Stimulated activated CD8-positive, alpha-beta memory T cell treated with anti-CD3 and anti-CD28 coated beads, Interleukin-7, amount 100 ng/mL, for 24 hours (primary cell): ENCODE results near the gene C21orf58.
"Not testable (repeated sequence)": the region's sequence is repeated elsewhere in the genome, so short reads cannot be mapped to it uniquely, and the experiment has no call there.

ENCODE experiments used
- DNase-seq: peaks from one replicate; pipeline ENCODE4 v3.0.0-alpha.2; 2020; ENCODE audit warnings: low read depth

C21orf58 gene

DNA sequence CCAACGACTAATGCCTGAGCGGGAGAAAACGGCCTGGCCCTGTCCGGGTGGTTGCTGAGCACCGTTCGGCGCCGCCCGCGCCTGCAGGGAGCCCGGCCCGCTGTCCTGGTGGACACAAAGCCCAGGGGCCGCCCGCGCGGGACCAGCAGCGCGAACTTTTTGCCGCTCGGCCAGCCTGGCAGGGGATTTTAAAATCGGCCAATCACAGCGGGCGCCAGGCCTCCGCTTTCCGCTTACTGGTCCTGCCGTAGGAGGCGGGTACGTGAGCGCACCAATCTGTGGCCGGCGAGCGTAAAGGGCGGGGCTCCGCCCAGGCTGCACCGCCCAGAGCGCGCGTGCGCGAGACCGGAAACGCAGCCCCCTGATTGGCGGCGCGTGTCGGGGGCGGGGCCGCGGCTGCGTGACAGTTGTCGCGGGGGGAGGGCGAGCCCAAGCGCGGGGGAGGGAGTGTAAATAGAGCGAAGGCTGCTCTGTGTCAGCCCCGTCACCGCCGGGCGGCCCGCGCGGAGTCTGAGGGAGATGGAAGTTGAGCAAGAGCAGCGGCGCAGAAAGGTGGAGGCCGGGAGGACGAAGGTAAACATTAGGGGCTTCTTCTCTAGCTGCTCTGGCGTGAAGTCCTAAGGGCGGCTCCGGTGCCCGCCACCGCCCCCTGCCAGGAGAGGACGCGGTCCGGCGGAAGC is at the start of gene C21orf58, which contains the start of gene PCNT:
TSS of gene C21orf58 (minus strand) at position 161 of the 680 bp plus-strand sequence. CDS start 1,132 bp downstream, outside the sequence.
TSS of gene PCNT (plus strand) at position 447 of the 680 bp plus-strand sequence. CDS start at position 520, 73 bp downstream.
- peak; percentile 94 for DNase-seq

DNA sequence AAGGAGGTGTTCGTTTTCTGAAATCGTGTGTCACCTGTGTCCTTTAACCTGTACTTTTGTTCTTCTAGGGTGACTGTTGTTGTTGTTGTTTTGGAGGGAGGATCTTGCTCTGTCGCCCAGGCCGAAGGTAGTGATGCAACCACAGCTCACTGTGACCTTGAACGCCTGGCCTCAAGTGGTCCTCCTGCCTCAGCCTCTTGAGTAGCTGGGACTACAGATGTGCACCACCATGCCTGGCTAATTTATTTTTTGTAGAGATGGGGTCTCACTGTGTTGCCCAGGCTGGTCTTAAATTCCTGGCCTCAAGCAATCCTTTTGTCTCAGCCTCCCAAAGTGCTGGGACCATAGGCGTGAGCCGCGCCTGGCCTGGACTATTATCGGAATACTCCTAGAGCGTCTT is 49.3 kb upstream of the C21orf58 start:
- DNase-seq: not testable (repeated sequence)

DNA sequence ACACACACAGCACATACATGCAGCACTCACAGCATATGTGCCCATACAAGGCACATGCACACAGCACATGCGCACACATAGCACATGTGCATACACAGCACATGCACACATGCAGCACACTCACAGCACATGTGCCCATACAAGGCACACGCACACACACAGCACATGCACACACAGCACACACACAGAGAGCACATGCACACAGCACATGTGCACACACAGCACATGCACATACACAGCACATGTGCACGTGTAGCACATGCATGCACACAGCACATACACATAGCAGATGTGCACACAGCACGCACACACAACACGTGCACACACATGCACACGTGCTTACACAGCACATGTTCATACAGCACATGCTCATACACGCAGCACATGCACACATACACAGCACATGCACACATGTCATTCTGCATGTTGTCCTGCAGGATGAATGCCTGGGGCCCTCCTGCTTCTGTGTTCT is 48.4 kb upstream of the C21orf58 start:
- no peak for DNase-seq

DNA sequence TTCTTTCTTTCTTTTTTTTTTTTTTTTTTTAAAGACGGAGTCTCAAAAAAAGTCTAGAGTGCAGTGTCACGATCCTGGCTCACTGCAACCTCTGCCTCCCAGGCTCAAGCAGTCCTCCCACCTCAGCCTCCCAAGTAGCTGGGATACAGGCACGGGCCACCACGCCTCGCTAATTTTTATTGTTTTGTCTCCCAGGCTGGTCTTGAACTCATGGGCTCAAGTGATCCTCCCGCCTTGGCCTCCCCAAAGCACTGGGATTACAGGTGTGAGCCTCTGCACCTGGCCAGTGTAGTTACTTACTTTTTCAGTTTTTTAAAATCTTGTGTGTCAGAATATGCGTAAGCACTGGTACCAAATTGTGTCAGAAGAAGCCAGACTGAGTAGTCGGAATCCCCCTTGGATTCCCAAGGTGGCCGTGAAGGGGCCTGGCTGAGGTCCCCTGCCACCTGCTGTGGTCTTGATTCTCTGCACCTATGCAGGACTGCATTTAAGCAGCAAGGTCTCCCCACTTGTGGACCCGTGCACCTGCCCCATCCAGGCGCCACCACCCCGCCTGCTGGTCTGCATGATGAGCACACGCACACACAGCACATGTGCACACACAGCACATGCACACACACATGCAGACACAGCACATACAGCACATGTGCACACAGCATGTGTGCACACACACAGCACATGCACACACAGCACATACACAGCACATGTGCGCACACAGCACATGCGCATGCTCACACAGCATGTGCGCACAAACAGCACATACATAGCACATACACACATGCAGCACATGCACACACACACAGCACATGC is 47.7 kb upstream of the C21orf58 start:
- no peak for DNase-seq

DNA sequence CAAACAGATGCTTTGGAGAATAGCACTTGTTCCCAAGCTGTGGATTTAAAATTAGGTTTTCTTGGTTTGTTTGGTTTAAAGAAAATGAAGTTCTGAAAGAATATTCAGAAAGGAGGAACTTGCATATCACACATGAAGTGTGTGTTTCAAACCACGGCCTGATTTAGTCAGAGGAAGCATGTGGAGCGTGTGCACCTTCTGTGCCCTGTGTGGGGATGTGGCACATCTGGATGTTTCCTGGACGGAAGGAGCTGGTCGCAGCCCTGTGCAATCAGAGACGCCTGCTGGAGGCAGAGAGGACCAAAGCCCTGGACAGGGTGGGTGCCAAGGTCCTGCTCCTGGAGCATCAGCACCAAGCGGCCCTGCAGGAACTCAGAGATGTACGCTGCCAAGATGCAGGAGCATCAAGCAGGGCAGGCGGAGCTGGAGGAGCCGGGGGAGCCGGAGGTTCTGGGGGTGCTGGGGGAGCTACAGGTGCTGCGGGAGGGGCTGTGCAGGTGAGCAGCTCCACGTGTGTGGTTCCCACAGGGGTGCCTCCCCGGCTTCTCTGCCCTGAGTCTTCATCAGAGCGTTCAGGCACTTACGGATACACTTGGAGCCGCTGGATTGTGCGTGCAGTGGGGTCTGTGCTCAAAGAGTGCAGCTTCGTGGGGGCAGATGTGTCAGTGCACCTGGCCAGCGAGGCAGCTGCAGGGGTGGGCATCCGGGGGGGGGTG is 46.0 kb upstream of the C21orf58 start:
- no peak for DNase-seq

DNA sequence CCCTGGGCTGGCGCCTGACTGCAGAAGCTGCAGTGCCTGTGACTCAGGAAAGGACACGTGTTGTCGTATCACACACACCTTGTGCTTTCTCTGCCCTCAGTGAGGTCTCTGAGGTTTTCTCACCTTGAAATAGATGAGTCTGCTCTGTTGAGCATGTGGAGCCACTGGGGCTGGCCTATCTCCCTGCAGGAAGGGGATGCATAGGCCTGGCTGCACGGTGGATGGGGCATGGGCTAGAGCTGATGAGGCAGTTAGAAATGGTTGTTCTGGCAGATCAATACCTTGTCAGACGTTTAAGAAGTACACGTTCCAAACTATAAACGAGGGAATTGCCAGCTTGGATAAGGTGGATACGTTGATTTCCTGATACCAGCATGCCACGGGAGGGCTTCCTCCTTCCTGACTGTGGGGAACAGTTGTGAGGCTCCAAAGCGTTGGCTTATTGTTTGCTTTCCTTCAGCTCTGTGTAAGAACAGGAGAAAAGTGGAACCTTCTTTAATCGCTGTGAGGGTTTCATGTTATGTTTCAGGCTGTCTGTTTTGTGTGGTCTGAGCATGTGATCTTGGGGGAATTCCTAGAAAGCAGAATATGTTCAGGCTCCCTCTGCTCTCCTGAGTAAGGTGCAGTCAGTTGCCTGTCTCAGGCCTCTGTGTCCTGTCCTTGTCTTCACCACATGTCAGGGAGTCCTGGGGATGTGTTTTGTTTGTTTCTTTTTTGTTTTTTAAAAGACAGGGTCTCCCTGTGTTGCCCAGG is 45.0 kb upstream of the C21orf58 start:
- DNase-seq: peak; percentile 7

DNA sequence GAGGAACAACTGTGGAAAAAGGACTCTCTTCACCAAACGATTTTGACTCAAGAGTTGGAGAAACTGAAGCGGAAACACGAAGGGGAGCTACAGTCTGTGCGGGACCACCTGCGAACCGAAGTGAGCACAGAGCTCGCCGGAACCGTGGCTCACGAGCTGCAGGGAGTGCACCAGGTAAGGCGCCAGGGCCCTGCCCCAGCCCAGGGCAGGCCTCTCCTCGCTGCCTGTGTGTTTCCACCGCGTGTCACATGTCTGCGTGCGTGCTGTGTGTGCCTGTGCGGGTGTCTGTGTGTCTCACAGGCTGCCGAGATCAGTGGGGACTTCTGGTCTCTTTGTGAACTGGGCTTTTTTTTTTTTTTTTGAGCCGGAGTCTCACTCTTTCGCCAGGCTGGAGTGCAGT is 43.3 kb upstream of the C21orf58 start:
- DNase-seq: no peak

DNA sequence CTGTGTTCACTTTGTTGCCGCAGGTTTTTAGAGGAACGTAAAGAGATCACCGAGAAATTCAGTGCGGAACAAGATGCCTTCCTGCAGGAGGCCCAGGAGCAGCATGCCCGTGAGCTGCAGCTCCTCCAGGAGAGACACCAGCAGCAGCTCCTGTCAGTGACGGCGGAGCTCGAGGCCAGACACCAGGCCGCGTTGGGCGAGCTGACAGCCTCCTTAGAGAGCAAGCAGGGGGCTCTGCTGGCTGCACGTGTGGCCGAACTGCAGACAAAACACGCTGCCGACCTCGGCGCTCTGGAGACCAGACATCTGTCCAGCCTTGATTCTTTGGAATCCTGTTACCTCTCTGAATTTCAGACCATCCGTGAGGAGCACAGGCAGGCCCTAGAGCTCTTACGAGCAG is 42.9 kb upstream of the C21orf58 start:
- DNase-seq: no peak

DNA sequence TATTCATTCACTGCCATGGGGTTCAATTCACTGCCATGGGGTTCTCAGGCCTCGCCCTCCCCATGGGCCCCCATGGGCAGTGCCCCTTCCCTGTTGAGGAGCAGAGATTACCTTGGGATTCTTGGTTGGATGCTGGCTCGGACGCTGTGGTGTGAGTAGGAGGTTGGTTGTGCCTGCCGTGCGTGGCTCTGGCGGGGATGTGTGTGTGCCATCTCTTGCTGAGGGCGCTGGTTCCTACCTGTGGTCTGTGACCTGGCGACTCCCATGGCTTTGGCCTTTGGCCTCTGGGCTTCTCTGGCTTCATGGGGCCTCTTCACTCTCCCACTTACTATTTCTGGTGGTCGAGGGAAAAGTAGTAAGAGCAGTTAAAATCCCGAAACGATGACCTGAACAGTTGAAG is 42.4 kb upstream of the C21orf58 start:
- DNase-seq: no peak

DNA sequence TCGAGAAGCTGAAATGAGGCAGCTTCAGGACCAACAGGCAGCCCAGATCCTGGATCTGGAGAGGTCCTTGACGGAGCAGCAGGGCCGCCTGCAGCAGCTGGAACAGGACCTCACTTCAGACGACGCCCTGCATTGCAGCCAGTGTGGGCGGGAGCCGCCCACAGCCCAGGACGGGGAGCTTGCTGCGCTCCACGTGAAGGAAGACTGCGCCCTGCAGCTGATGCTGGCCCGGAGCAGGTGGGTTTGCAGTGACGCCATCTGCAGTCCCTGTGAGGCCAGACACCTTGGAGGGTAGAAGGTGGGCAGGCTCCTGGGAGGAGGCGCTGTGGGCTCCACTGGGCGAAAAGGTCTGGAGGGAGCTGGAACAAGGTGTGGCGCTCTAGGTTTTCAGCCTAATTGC is 40.0 kb upstream of the C21orf58 start:
- DNase-seq: no peak

DNA sequence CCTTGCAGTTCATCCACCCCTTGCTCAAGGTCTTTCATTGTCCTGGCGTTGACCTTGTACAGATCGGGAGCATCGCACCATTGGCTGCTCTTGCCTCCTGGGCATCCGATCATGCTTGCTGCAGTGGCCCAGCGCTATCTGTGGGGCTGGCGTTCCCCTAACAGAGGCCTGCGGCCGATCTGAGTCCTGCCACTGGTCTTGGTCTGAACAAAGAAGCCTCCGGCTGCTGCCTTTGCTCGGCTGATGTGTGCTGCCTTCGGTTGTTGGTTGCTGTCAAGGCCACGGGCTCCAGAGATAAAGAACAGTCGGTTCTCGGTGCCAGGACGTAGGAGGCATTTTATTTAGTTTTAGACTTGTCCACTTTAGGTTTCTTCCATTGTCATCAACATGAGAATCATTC is 39.3 kb upstream of the C21orf58 start:
- no peak for DNase-seq

DNA sequence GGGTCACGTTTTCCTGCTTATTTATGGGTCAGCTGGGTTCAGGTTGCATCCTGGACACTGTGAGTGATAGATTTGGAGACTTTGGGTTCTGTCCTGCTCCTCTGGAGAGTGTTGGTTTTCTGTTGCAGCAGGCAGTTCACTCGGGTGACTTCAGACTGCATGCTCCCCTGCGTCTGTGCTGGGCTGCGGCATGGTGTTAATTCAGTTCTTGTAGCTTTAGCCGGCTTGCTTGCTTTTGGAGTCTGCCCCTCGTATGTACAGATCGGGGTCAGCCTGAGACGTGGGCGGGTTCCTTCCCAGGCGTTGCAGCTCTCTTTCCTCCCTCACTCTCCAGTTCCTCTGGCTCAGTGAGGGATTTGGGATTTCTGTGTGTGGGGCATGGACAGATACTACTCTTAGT is 38.3 kb upstream of the C21orf58 start:
- DNase-seq: no peak

DNA sequence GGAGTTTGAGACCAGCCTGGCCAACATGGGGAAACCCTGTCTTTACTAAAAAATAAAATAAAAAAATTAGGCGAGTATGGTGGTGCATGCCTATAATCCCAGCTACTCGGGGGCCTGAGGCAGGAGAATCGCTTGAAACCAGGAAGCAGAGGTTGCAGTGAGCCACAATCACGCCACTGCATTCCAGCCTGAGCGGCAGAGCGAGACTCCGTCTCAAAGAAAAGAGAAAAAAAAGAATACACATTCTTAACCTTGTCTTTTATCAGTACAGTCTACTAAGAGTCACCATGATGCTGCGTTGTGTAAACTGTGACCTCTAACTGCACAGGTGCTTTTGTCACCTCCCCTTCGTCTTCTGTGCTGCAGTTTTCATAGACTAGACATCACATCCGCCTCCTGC is 37.5 kb upstream of the C21orf58 start:
- DNase-seq: no peak

DNA sequence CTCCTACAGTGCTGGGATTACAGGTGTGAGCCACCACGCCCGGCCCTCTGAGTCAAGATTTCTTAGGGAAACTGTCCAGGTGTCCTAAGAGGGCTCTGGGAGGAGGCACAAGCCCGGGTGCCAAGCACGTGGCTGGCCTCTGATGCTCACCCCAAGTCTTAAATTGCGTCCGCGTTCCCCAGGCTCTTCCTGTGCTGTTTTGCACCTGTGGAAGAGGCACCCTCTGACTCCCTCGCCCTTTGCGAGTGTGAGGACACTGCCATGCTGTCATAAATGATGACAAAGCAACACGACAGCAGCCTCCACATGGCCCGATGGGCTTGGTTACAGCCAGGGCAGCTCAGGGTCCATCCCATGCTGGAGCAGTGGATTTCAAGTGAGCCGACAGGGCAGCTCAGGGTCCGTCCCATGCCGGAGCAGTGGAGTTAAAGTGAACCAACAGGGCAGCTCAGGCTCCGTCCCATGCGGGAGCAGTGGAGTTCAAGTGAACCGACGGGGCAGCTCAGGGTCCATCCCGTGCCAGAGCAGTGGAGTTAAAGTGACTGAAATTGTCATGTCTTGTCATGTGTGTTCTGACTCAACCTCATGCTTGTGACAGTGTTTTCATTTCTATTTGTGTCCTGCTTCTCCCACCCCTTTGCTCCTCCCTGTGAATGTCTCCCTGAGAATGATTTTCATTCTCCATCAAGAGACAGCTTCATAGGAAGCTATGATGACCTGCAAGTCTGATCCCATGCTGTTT is 34.2 kb upstream of the C21orf58 start:
- DNase-seq: no peak

DNA sequence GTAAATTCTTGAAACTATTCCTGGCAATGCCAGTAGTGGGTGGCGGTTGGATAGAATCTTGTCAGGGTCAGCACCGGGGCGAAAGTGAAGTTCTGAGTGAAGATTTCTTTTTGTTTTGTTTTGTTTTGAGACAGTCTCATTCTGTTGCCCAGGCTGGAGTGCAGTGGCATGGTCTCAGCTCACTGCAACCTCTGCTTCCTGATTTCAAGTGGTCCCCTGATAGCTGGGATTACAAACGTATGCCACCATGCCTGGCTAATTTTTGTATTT is 33.6 kb upstream of the C21orf58 start:
- DNase-seq: no peak

DNA sequence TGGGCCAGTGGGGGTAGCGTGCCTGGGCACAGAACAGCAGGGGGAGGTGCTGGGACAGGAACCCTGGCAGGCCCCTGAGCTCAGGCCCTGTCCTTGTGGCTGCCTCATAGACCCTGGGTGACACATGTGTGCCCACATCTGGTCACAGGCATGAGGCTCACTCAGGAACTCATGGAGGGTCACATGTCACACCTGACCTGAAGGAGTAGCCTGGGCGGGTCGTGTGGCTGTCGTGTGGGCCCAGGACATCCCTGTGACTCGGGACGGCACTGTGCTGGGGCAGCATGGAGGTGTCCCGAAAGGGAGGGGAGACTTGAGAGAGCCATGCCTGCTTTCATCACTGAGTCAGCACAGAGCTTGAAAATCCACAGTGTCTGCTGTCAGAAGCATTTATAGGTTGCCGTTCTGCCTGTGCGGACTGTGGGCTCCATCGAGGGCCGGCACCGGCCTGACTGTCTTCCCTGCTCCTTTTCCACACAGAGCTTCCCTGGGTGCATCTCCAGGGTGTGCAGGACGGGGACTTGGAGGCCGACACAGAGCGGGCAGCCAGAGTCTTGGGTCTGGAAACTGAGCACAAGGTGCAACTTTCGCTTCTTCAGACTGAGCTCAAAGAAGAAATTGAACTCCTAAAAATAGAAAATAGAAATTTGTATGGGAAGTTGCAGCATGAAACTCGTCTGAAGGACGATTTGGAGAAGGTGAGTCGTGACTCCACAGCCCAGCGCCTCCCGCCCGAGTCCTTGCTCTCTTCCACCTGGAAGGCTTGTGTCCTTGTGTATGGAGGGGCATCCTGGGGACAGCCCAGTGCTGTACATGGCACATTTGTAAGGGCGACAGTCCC is 33.0 kb upstream of the C21orf58 start:
- no peak for DNase-seq

DNA sequence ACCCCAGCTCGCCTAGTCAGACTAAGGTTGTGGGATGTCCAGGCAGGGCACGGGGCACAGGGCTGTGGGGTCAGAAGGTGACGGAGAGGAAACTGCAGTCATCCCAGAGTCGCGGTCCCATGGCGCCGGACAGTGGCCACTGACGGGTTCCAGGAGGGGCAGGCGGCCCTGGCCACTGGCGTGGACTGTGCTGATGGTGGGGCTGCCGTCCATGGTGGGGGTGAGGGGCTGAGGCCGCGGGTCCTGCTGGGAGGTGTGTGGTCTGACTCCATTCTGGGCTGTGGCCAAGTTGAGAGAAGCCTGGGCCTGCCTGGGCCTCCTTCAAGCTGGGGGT is 32.3 kb upstream of the C21orf58 start:
- no peak for DNase-seq

DNA sequence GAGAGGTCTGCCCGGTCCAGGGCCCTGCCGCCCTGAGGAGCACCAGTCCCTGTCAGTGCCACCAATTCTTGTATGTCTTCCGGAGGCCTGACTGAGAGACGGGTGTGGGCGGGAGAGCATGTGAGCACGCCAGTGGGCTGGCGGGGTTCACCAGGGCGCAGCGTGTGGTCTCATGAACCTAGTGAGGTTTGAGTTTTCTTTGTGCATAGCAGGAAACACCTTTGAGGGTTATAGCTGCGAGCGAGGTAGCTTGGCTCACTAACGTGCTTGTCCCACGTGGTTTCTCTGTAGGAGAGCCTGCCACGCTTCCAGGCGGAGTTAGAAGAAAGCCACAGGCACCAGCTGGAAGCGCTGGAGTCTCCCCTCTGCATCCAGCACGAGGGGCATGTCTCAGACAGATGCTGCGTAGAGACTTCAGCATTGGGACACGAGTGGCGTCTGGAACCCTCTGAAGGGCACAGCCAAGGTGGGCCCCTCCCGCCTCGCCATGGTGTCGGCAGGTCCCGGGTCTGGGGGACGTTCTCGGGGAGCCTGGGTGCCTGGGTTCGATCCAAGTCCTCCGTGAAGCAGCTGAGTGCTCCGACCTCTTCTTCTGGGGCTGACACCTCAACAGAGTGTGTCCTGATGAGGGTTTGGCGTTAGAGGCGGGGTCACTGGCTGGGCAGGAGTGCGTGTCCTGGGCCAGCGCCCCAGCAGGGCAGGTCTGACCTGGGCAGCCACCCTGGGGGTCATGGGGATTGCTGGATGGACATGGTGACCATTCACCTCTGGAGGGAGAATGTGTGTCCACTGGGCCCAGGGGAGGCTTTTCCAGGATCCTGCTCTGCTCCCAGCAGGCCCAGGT is 31.7 kb upstream of the C21orf58 start:
- no peak for DNase-seq

DNA sequence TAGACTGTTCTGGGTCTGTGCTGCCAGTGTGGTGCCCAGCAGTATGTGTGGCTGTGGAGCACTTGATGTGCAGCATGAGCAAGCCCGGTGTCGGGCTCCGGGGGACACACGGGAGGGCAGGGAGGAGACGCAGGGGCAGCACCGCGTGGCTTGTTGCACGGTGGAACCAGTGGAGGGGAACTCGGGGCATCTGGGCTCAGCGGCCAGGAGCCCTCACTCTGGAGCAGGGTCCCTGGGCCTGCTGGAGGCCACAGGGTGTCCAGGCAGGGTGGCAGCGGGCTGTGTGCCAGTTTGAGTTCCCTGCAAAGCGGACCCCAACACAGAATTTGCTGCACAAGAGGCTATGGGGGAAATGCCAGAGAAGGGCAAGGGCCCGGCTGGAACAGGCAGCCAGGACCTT is 30.8 kb upstream of the C21orf58 start:
- DNase-seq: no peak

DNA sequence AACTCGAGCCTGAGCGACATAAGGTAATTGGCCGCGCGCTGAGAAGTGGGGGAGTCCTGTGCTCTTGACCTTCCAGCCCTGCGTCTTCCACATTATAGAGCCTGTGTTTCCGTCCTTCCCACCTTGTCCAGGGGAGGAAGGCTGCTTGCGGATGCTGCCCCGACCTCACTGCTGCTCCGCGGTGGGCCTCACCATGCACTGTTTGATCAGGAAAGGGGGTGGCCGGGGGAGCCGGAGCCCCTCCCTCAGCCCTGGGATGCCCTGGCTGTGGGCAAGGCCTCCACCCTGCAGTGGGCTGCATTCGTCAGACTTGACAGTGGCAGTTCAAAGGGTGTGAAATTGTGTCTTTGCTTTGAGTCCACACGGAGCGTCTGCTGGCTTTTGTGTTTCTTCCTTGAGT is 30.4 kb upstream of the C21orf58 start:
- no peak for DNase-seq
